Fibroblast of skin of left biceps (primary cell): ENCODE results near the gene MOB3A.

Experiments used
- DNase-seq, 2 experiments: peaks; one replicate each; pipeline ENCODE4 v3.0.0-alpha.2; 2013; ENCODE audit warnings: low read depth in 2 of 2

Gene MOB3A

GRCh38 chr19:2123682-2124387 is 27.7 kb upstream of the MOB3A start:
- DNase-seq: no peak

DNA sequence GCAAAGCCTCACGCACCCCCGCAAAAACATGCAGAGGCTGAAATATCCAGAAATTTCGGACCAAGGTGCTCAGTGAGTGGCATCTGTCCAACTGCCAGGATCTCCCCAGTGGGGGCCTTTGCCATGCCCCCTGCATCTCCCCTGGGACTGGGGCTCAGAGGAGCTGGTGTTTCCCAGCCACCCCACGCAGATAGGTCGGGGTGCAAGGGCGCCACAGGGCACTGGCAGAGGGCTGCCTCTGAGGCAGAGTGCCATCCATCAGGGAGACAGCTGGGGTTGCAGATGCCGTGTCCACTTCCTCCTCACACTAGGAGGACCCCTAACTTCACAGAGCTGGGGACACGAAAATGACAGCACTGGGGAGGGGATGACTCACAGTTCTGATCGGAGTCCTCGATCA is 26.9 kb upstream of the MOB3A start:
- no peak for DNase-seq

- no peak for DNase-seq
Measured at GRCh38 chr19:2122251-2122650, 26.1 kb upstream of the MOB3A start.

DNA sequence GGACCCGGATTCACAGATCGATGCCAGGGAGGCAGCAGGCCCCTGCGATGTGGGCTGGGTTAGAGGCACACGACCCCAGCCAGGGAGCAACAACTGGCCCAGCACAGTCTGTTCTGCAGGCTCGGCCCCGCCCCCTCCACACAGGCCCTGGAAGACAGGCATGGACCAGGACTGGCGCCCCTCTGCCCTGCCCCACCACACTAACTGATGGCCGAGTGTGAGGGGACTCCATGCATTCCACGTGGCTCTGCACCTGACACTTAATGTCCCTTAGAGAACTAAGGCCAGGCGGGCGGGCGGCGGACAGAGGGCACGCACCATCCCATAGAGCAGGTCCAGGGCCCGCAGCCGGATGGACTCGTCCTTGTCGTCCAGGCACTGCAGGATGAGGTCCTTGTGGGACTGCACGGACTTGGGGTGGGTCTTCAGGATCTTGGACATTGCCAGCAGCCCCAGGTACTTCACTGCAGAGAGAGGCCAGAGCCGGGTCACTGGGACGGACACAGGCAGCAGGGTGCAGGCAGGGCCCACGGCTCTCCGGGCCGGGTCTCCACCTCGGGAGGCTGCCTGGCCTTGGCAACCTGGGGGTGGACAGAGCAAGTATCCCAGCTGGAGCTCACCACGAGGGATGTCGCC is 25.4 kb upstream of the MOB3A start:
- DNase-seq: no peak

DNA sequence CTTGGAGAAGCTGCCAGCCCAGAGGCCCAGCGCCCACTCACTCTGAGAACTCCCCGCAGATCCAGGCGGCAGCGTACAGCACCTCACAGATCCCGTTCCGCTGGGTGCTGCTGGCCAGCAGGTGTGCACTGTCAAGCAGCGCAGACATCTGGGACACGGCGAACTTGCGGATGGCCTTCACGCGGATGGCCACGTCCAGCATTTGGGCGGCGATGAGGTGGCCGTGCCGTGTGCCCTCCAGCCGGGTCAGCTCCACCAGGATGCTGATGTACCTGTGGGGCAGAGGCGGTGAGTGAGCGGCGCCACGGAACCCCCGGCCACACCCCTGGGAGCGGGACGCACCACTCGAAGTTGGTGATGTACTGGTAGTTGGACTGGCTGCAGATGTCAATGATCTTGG is 24.7 kb upstream of the MOB3A start:
- DNase-seq: no peak

GRCh38 chr19:2119921-2120785 is 24.0 kb upstream of the MOB3A start:
- no peak for DNase-seq

DNA sequence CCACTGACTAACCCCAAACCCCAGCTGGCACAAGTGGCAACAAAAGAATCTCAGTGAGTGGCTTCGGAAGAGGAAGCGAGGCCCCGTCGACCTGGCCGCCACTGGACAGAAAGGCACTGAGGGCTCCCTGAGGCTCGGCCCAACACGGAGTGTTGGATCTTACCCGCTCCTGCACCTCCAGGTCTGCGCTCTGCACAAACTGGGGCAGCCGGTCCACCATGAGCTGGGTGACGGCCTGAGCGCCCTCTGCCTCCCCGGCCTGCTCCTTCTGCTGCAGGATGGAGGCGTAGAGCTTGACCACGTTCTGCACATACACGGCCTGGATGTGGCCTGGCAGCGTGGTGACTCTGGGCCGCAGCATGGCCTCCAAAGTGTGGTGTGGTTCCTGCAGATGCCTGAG is 22.3 kb upstream of the MOB3A start:
- DNase-seq: no peak

GRCh38 chr19:2117215-2117960 is 21.3 kb upstream of the MOB3A start:
- DNase-seq: no peak

DNA sequence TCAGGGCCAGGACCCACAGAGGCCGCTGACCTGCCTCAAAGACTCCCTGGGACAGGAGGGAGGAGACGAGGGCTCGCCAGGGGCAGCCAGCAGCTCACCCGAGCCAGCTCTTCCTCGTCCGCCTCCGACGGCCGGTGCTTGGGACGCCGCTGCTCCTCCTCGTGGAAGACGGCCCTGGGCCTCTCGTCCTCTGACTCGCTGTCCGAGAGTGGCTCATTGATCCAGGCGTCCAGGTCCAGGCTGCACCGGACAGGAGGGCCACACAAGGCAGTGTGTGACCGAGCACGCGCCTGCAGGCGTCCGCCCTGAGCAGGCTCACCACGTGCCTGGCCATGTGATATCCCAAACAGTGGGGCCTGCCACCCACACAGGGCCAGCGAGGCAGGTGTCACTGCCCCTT is 20.4 kb upstream of the MOB3A start:
- DNase-seq: no peak

DNA sequence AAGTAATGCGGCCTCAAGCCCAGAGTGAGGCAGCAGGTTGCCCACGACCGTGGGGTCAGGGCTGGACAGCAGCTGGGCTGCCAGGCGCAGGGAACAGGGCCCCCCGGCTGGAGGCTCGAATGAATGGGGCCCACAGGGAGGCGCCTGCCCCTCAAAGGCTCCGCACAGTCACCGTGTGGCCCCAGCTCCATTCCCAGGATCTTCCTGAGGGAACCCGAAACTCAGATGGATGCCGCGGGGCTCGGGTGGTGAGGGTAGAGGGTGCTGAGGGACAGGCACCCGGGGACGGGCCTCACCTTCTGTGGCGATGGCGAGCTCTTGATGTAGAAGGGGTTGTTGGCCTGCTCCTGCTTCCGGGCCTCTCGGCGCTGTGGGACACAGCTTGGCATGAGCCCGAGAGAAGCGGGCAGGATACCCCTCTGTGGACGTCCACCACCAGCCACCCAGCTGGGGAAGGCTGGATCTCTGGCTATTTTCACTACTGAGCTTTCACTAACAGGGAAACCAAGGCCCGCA is 19.8 kb upstream of the MOB3A start:
- DNase-seq: no peak

GRCh38 chr19:2115324-2115723 is 19.2 kb upstream of the MOB3A start:
- no peak for DNase-seq

DNA sequence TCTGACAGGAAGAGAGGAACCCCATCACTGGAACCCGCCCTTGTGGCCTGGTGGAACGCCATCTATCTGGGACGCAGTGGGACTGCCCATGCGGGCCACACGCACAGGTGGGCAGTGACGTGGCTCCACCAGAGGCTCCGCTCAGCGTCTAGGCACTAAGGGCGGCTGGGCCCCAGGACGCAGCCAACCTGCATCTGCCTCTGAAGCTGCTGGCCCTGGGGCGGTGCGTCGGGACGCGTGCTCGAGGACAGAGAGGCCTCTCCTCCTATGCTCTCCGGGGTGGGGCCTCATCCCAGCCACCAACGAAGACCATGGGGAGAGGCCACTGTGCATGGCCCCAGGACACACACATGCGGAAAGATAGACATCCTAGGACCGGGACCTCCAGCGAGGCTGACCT is 18.7 kb upstream of the MOB3A start:
- DNase-seq: no peak

DNA sequence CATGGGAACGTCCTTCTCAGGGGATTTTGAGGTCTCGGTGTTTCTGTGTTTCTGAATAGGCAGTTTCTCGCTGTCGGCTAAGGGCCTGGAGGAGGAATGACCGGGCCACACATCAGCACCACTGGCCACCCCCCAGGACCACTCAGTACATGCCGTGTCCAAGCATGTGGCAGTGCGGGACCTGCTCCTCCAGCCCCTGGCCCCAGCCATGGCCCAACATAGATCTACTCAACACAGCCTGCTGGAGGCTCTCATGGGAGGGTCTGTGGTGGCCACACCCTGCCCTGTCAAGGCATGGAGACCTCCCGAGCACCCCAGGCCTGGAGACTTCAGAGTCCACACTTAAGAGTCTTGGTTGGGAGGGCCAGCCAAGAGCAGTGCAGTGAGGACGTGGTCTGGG is 18.1 kb upstream of the MOB3A start:
- no peak for DNase-seq

GRCh38 chr19:2113439-2114211 is 17.5 kb upstream of the MOB3A start:
- DNase-seq: no peak

DNA sequence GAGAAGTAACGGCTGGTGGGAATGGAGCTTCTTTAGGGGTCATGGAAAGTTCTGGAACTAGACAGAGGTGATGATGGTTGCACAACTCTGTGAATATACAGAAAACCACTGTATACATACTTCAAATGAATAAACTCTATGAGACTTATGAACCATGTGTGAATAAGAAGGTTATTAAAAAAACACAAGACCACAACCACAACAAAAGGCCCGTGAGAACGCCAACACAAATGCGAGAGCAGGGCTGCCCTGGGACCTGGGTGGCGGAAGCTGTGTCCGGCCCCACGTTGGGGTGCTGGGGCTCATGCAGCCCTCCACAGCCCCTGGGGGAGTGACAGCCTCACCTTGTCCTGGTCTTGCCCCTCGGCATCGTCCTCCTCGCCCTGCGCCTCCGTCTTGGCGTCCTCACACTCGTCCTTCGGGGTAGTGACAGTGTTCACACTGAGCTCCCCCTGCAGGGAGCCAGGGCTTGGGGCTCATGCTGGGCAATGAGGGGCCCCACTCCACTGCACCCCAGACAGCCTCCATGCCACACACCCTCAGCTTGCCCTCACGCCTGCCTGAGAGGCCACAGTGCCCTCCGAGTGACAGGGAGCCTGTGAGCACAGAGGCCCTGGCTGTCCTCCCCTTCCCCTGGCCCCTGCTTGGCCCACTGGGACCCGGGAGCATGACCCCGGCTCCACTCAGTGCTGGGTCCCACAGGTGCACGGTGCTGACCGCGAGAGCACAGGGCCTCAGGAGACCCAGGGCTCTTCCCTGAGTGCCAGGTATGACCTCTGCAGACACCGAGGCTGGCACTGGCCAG is 16.6 kb upstream of the MOB3A start:
- DNase-seq: no peak

- DNase-seq: no peak
Measured at GRCh38 chr19:2111886-2112285, 15.8 kb upstream of the MOB3A start.

GRCh38 chr19:2111425-2111824 is 15.3 kb upstream of the MOB3A start:
- no peak for DNase-seq

- DNase-seq: no peak
Measured at GRCh38 chr19:2110822-2111221, 14.7 kb upstream of the MOB3A start.

GRCh38 chr19:2109046-2109864 is 13.1 kb upstream of the MOB3A start:
- no peak for DNase-seq
